GM19238 (cell line): ENCODE measurements around the gene CTF1.
"Not testable (repeated sequence)": the region's sequence is repeated elsewhere in the genome, so short reads cannot be mapped to it uniquely, and the experiment has no call there.

Source experiments
- DNase-seq: peaks from one replicate; pipeline ENCODE4 v3.0.0; 2011; ENCODE audit warnings: low spot score; ENCODE audit not compliant: insufficient read length

The CTF1 gene

DNA sequence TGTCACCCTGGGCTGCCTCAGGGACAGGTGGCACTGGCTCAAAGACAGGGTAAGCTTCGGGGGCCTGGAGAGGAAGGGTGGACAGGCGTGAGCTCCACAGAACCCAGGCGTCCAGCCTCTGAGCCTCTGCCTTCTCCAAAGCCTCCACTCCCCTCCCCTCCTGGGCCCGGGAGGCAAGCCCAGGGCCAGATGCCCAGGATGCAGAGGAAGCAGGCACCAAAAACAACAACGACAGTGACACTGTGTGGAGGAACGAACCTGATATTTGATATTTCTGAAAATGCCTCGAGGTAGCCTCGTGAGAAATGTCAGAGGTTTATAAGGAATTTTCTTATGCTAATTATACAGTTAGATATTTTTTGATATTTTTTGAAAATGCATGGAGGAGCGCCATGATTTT, 8.5 kb upstream of the CTF1 start:
- DNase-seq: no peak

DNA sequence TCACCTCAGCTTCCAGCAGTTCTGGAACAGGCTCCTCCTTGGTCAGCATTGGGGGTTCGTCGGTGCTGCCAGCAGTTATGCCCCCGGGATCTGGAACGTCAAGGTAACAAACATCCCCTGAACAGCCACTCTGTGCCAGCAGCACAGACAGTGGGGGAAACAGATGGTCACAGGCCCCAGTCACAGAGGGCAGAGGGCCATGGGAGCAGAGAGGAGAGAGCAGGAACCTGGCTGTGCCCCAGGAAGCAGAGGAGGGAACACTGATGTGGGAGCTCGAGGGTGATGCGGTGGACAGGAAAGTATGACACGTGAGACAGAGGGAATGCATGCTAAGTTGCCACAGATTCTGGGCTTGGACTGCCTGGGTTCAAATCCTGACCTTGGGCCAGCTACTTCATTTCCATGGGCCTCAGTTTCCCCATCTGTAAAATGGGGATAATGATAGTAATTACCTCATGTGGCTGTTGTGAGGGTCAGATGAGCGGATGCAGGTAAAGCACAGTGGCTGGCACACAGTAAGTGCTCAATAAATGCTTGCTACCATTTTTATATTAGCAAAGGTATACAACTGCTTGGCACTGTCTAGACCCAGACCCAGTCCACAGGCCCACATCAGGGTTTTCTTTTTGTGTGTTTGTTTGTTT, 7.4 kb upstream of the CTF1 start:
- no peak for DNase-seq

- no peak for DNase-seq
Observed at GRCh38 chr16:30889721-30890120, 6.7 kb upstream of the CTF1 start.

DNA sequence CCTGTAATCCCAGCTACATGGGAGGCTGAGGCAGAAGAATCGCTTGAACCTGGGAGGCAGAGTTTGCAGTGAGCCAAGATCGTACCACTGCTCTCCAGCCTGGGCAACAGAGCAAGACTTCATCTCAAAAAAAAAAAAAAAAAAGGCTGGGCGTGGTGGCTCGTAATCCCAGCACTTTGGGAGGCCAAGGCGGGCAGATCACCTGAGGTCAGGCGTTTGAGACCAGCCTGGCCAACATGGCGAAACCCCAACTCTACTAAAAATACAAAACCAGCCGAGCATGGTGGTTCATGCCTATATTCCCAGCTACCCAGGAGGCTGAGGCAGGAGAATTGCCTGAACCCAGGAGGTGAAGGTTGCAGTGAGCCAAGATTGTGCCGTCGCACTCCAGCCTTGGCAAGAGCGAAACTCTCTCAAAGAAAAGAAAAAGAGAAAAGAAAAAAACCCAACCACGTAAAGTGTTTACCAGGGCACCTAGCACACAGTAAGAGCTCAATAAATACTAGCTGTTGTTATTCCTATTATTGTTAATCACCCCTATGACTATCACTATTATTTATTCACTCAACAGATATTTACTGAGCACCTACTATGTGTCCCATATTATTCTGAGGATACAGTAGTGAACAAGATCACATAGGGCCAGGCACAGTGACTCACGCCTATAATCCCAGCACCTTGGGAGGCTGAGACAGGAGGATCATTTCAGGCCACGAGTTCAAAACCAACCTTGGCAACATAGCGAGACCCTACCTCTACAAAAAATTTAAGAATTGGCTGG, 5.2 kb upstream of the CTF1 start:
- DNase-seq: not testable (repeated sequence)

DNA sequence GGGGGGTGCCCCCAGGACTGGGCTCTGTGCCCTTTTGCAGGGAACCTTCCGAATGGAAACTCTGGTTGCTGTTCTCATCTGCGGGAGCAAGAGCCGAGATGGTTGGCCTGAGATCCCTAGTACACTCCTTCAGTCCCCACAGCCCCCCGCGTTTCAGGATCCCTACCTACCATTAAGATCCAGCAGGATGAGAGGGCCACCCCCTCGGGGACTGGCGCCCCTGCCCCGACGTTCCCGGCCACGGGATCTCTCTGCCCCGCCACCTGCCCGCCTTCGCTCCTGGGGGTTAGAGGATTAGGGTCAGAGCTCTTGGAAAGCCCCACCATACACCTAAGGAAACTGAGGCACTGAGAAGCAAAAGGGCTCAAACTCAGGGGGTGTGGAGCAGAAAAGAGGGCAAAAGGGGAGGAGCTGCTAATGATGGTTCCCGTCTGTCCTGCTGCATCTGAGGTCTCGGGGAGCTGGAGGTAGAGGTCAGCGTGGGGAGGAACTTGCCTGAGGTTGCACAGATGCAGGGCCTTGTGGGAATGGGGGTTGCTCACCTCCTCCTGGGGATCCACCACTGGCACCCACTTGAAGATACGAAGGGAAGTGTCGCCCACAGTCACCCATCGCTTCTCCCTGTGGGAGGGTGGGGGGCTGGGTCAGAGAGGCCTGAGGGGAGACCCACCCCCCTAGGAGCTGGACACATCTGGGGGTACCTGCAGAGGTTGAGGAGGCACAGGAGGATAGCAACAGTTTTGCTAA, 3.6 kb upstream of the CTF1 start:
- DNase-seq: no peak

GRCh38 chr16:30893417-30893743, 3.0 kb upstream of the CTF1 start:
- no peak for DNase-seq

DNA sequence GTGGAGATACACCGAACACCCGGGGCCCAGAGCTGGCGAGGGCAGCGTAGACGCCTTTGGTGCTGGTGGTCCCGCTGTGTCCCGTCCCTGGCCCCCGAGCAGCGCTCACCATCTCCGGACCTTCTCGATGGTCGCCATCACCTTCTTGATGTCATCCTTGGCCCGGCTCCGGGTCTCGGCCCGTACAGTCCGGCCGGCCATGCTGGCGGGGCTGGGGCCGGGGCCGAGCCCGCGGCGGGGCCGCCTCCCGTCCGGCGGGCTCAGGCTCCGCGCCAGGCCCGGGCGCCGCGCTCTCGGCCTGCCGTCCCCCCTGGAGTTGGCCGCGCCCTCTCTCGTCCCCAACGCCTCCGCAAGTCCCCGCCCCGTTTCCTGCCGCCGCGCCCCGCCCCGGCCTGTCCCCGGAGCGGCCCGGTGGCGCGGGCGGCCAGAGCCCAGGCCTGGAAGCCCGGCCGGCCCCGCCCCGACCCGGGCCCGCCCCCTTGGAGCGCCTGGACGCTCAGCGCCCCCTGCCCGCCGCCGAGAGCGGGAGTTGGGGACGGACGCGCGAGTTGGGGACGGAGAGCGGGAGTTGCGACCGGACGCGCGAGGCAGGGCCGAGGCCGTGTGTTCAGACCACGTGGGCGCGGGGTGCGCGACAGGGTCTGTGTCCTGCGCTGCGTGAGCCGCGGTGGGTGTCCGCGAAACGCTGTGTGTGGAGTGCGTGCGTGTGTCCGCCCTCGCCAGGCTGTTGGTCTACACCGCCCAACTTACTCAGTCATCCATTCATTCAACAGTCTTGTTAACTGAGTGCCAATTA, 2.5 kb upstream of the CTF1 start, which contains the start of gene BCL7C:
Gene BCL7C, minus strand, starts transcription at position 334 of the 796 bp plus-strand sequence. Its CDS starts 133 bp downstream, at position 201.
- DNase-seq: peak; percentile 86

DNA sequence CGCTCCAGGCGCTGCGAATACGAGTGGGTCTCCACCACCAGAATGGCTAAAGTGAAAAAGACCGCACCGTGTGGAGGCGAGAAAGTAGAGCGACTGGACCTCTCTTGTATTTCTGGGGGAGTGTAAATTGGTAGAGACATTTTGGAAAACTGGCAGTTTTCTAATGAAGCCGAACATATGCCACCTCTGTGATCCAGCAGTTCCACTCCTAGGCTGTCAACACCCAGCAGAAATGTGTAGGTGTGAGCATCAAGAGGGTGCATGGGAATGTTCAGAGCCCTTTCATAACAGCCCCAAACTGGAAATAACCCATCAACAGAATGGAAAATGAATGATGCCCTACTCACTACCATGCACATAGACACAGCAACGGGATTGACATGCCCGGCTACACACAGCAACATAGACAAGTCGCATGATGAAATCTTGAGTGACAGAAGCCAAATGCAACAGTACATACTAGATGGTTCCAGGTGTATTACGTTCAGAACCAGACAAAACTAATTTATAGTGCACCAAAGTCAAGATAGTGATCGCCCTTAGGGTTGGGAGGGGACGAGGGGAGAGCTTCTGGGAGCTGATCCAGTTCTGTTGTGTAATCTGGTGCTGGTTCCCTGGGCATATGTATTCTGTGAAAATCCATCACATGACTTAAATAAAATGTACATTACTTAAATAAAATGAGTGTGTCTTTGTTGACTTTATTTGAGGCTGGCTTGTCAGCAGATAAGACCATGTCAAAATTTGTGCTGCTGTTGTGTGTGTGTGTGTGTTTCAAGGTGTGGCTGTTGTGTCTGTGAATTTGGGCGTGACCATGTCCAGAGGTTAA, 1.7 kb upstream of the CTF1 start:
- no peak for DNase-seq

- DNase-seq: no peak
Observed at GRCh38 chr16:30895627-30896260, 670 bp upstream of the CTF1 start.

GRCh38 chr16:30896889-30897733, 697 bp downstream of the CTF1 start:
- peak; percentile 77 for DNase-seq

DNA sequence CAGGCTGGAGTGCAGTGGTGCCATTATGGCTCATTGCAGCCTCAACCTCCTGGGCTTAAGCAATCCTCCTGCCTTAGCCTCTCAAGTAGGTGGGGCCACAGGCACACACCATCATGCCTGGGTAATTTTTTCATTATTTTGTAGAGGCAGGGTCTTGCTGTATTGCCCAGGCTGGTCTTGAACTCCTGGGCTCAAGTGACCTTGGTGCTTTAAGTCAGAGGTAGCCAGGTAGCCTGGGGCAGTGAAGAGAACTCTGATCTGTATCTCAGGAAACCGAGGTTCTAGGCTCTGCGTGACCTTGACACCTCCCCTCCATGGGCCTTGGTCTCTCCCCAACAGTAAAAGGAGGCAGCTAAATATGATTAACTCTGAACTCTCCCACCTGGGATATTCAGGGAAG, 3.4 kb downstream of the CTF1 start:
- no peak for DNase-seq

DNA sequence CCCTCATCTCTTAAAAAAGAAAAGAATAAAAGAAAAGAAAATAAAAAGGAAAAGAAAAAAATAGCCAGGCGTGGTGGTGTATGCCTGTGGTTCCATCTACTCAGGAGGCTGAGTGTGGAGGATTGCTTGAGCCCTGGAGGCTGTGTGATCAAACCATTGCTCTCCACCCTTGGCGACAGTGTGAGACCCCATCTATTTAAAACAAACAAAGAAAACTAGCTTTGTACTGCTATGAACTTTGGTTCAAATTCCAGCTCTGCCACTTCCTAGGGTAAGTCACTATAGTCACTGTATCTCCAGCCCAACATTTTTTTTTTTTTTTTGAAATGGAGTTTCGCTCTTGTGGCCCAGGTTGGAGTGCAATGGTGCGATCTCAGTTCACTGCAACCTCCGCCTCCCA, 4.2 kb downstream of the CTF1 start:
- DNase-seq: no peak

DNA sequence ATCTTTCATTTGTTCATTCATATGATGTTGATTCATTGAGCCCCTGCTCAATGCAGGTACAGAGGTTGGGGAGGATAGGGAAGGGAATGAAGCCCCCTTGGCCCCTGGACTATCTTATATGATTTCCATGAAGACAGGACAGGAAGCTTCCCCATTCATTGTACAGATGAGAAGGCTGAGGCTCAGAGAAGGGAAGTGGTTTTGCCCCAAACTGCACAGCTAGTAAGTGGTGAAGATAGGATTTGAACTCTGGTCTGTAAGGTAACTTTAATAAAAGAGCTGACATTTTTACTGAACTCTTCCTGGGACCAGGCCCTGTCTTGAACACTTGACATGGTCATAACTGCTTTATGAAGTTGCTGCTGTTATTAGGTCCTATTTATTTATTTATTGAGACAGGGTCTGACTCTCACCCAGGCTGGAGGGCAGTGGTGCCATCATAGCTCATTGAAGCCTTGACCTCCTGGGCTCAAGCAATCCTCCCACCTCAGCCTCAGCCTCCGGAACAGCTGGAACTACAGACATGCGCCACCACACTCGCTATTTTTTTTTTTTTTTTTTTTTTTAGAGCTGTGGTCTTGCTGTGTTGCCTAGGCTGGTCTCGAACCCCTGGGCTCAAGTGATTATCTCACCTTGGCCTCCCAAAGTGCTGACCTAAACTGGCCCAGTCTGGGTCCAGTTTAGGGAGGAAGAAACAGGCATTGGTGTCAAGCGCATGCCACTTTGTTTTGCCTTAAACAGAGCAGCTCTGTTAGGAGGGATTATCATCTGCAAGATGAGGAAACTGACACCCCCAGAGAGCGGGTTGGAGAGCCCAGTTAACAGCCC, 5.0 kb downstream of the CTF1 start:
- DNase-seq: no peak

- DNase-seq: peak; percentile 79
Observed at GRCh38 chr16:30902029-30902972, 5.9 kb downstream of the CTF1 start.

DNA sequence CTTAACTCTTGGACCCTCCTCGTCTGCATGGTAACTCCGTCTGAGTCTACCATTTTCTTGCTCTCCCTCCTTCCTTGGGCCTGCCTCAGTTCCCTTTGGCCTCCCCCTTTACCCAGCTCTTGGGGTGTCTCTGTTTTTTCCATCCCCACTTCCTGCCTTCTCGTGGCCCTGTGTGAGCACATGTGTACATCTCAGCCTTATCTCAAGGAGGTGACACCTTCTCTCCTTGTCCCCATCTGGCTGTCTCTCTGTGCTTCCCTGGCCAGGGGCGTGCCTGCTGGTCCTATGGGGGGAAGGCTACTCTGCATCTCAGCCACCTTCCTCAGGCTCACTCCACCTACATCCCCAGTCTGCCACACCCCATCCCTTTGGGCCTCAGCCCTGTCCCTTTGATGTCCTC, 6.6 kb downstream of the CTF1 start:
- DNase-seq: no peak

- DNase-seq: peak; percentile 50
Observed at GRCh38 chr16:30903596-30903995, 7.2 kb downstream of the CTF1 start.

- DNase-seq: no peak
Observed at GRCh38 chr16:30904114-30904780, 7.8 kb downstream of the CTF1 start.
